ENCODE data around the gene MSH5.

DNA sequence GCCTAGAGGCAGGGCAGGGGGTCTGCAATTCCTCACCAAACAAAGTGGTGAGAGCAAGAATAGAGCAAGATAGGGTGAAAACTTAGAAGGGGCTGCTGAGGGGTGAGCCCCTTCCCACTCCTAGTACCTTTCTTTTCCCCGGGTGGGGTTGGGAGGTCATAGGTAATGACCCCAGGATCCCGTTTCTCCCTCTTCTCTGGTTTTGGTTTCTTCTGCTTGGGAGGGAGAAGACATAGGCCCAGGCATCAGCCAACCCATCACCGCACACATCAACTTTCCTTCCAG lies 52.2 kb downstream of the MSH5 start:
- TF ChIP-seq, protein P1, sequence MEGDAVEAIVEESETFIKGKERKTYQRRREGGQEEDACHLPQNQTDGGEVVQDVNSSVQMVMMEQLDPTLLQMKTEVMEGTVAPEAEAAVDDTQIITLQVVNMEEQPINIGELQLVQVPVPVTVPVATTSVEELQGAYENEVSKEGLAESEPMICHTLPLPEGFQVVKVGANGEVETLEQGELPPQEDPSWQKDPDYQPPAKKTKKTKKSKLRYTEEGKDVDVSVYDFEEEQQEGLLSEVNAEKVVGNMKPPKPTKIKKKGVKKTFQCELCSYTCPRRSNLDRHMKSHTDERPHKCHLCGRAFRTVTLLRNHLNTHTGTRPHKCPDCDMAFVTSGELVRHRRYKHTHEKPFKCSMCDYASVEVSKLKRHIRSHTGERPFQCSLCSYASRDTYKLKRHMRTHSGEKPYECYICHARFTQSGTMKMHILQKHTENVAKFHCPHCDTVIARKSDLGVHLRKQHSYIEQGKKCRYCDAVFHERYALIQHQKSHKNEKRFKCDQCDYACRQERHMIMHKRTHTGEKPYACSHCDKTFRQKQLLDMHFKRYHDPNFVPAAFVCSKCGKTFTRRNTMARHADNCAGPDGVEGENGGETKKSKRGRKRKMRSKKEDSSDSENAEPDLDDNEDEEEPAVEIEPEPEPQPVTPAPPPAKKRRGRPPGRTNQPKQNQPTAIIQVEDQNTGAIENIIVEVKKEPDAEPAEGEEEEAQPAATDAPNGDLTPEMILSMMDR (conservative IDR thresholded peaks at IDR 0.05; ENCODE audit: low read length) = no peak
- TF ChIP-seq EZH2phosphoT487 (IDR thresholded peaks at IDR 0.05; ENCODE audit: borderline replicate concordance) = no peak

Data from Loucy (cell line).